Body of pancreas (tissue), 4 donors: Measurements from ENCODE around the gene EPHB2. TPM values are rescaled to one million over a fixed set of nuclear protein-coding genes. Genes with fewer than 3 reads are reported as not detected.

Experiments
- ATAC-seq: fragments of 150-250 bp; one replicate; pipeline ENCODE4 v1.9.1; 2016
- DNase-seq, 4 donors: peaks; one replicate each; pipeline ENCODE4 v3.0.0-alpha.2; 2019
- H3K27ac ChIP-seq, 4 donors: fragments of 200-600 bp; sonication (generic); 1 replicate in 3 of 4; 2 replicates in 1 of 4; pipeline versions ENCODE4 v1.5.1 to v1.6.1; 2016 to 2019; ENCODE audit warnings: mild to moderate bottlenecking in 1 of 4, mixed read lengths in 1 of 4, moderate library complexity in 1 of 4
- H3K27me3 ChIP-seq, 2 donors: fragments of 200-600 bp; sonication (generic); one replicate each; pipeline ENCODE4 v1.6.0; 2016; ENCODE audit warnings: mild to moderate bottlenecking in 1 of 2
- H3K36me3 ChIP-seq, 2 donors: fragments of 200-600 bp; sonication (generic); replicated peaks in 1 of 2; 2 replicates each; pipeline ENCODE4 v1.5.1; 2016; ENCODE audit warnings: low read depth in 2 of 2; ENCODE audit not compliant: insufficient read depth in 1 of 2
- H3K4me1 ChIP-seq: fragments of 200-600 bp; sonication (generic); one replicate; pipeline ENCODE4 v1.6.0; 2016
- H3K4me3 ChIP-seq, 2 donors: fragments of 200-600 bp; sonication (generic); 1 replicate in 1 of 2; 2 replicates in 1 of 2; pipeline ENCODE4 v1.5.1; 2016 to 2019
- H3K9me3 ChIP-seq, 3 donors: fragments of 200-600 bp; sonication (generic); 1 replicate in 2 of 3; 2 replicates in 1 of 3; pipeline ENCODE4 v1.5.1; 2016
- CTCF ChIP-seq, 7 experiments: fragments of 450-650 bp in 4 of 7; fragments of 200-600 bp in 3 of 7; sonication (generic) in 3 of 7; IDR thresholded peaks; one replicate each; pipeline ENCODE4 v1.5.1; 2016 to 2019; ENCODE audit warnings: antibody characterized with exemption in 7 of 7
- POLR2A ChIP-seq, 3 donors: fragments of 450-650 bp; IDR thresholded peaks; one replicate each; pipeline ENCODE4 v1.6.1; 2016; ENCODE audit warnings: antibody characterized with exemption in 3 of 3, mild to moderate bottlenecking in 2 of 3
- WGBS, 2 donors: methylation state at CpG; one replicate each; pipeline ENCODE4 v1.1.5; 2017; 5-methylcytosine and 5-hydroxymethylcytosine counted together
- intact Hi-C: fragments of 100-400 bp; cut with DNase I; formaldehyde crosslinking; loops from one replicate; pipeline ENCODE4 v1.15.1; 2023
- total RNA-seq, 2 donors: library from RNA; depleted of rRNA; stranded (reverse); fragments of >200 nt; gene quantifications; one replicate each; pipeline ENCODE4 v1.1.0, GENCODE V29; 2016

The EPHB2 gene
- total RNA-seq, 2 donors from 2014 or later = 2.9 to 7.9 TPM

GRCh38 chr1:22872981-22873664, 162.5 kb downstream of the EPHB2 start:
- H3K27me3 ChIP-seq = no peaks in the 10 kb centered on the region
- no peak overlapping the region for H3K4me3 ChIP-seq
- H3K27ac ChIP-seq = no peak overlapping the region
- ATAC-seq = no peak
- no peak for TF ChIP-seq CTCF (IDR thresholded peaks at IDR 0.05)
- no peak for TF ChIP-seq POLR2A (IDR thresholded peaks at IDR 0.05)
- H3K9me3 ChIP-seq = no peaks in the 10 kb centered on the region
- H3K36me3 ChIP-seq = no peaks in the 10 kb centered on the region
- intact Hi-C loops = no loop called here
- no peak for DNase-seq
- WGBS, 2 donors = 68 to 82% methylated on average over 11 of the region's 11 CpGs
- peaks cover 10% of the 10 kb centered on the region for H3K4me1 ChIP-seq

GRCh38 chr1:22874785-22875184, 164.1 kb downstream of the EPHB2 start:
- no peak overlapping the region for H3K4me3 ChIP-seq
- H3K27me3 ChIP-seq = no peaks in the 10 kb centered on the region
- no peak for DNase-seq
- H3K27ac ChIP-seq = no peak overlapping the region
- no peaks in the 10 kb centered on the region for H3K9me3 ChIP-seq
- WGBS, 2 donors = 85% methylated on average over 8 of the region's 8 CpGs
- intact Hi-C loops = no loop called here
- no peak for ATAC-seq
- no peak for TF ChIP-seq CTCF (IDR thresholded peaks at IDR 0.05)
- TF ChIP-seq POLR2A (IDR thresholded peaks at IDR 0.05) = no peak
- peaks cover 10% of the 10 kb centered on the region for H3K4me1 ChIP-seq
- H3K36me3 ChIP-seq = no peaks in the 10 kb centered on the region

GRCh38 chr1:22875241-22875640, 164.6 kb downstream of the EPHB2 start:
- Histone ChIP-seq H3K9me3 (no peaks in the 10 kb centered on the region), H3K27me3 (no peaks in the 10 kb centered on the region), H3K4me3 (no peak overlapping the region), H3K27ac (no peak overlapping the region), H3K36me3 (no peaks in the 10 kb centered on the region), H3K4me1 (peaks cover 7% of the 10 kb centered on the region)
- TF ChIP-seq POLR2A (IDR thresholded peaks at IDR 0.05) (no peak), CTCF (IDR thresholded peaks at IDR 0.05) (no peak)
- intact Hi-C loops = no loop called here
- 63 to 68% methylated on average over 10 of the region's 10 CpGs for WGBS, 2 donors
- no peak for DNase-seq
- no peak for ATAC-seq

GRCh38 chr1:22875841-22876240, 165.2 kb downstream of the EPHB2 start:
- Histone ChIP-seq H3K4me1 (peaks cover 1% of the 10 kb centered on the region), H3K27ac (no peak overlapping the region), H3K36me3 (no peaks in the 10 kb centered on the region), H3K27me3 (no peaks in the 10 kb centered on the region), H3K9me3 (no peaks in the 10 kb centered on the region), H3K4me3 (no peak overlapping the region)
- WGBS, 2 donors = 82 to 92% methylated on average over 5 of the region's 5 CpGs
- DNase-seq = no peak
- ATAC-seq = no peak
- intact Hi-C loops = no loop called here
- TF ChIP-seq POLR2A (IDR thresholded peaks at IDR 0.05) (no peak), CTCF (IDR thresholded peaks at IDR 0.05) (no peak)
